PC-9 (cell line): ENCODE data around the gene NDUFA12. TPM values are rescaled to one million over a fixed set of nuclear protein-coding genes. Genes with fewer than 3 reads are reported as not detected.
"Not testable (repeated sequence)": the region's sequence is repeated elsewhere in the genome, so short reads cannot be mapped to it uniquely, and the experiment has no call there.

Experiments used
- BruUV-seq: library from RNA; stranded (reverse); fragments of 400-500 nt; replicated peaks from 2 replicates; lab custom pipeline; 2021; lab: Mats Ljungman, UMichigan
- CTCF ChIA-PET: fragments of 300-600 bp; sonication (Branson Sonifier 250); formaldehyde crosslinking; loops from one replicate; lab custom pipeline; 2022; ENCODE audit warnings: antibody characterized with exemption; lab: Charles Lee
- POLR2A ChIA-PET: fragments of 300-600 bp; sonication (Branson Sonifier 250); formaldehyde crosslinking; loops from one replicate; lab custom pipeline; 2022; ENCODE audit warnings: antibody characterized with exemption; ENCODE audit not compliant: unreplicated experiment; lab: Charles Lee
- DNase-seq, 2 experiments: peaks; one replicate each; pipeline versions ENCODE4 v3.0.0 to v3.0.0-alpha.2; 2015 to 2022; ENCODE audit warnings: mixed read lengths in 1 of 2
- H2AFZ ChIP-seq: fragments of 200-600 bp; sonication (generic); 2 replicates; pipeline ENCODE4 v1.8.1; 2017; ENCODE audit warnings: antibody characterized with exemption
- H3F3A ChIP-seq: fragments of 200-600 bp; sonication (generic); 2 replicates; pipeline ENCODE4 v1.8.1; 2017; ENCODE audit warnings: antibody characterized with exemption, mild to moderate bottlenecking, low read depth; ENCODE audit not compliant: insufficient read depth
- H3K27ac ChIP-seq: fragments of 200-600 bp; sonication (generic); 2 replicates; pipeline ENCODE4 v1.6.1; 2016; ENCODE audit warnings: mixed run types
- H3K27me3 ChIP-seq: fragments of 200-600 bp; sonication (generic); 2 replicates; pipeline ENCODE4 v1.6.1; 2016; ENCODE audit warnings: low read depth, mixed run types; ENCODE audit not compliant: insufficient read depth
- H3K36me3 ChIP-seq: fragments of 200-600 bp; sonication (generic); 2 replicates; pipeline ENCODE4 v1.6.1; 2016; ENCODE audit warnings: low read depth, mixed run types
- H3K4me1 ChIP-seq: fragments of 200-600 bp; sonication (generic); replicated peaks from 2 replicates; pipeline ENCODE4 v1.6.1; 2016; ENCODE audit warnings: mixed run types; ENCODE audit not compliant: insufficient read depth
- H3K4me2 ChIP-seq: fragments of 200-600 bp; sonication (generic); 2 replicates; pipeline ENCODE4 v1.6.1; 2017; ENCODE audit warnings: mixed run types
- H3K4me3 ChIP-seq: fragments of 200-600 bp; sonication (generic); 2 replicates; pipeline ENCODE4 v1.6.1; 2016; ENCODE audit warnings: mixed run types
- H3K79me2 ChIP-seq: fragments of 200-600 bp; sonication (generic); 2 replicates; pipeline ENCODE4 v1.6.1; 2017; ENCODE audit warnings: low read depth, mixed run types
- H3K9me2 ChIP-seq: fragments of 200-600 bp; sonication (generic); 2 replicates; pipeline ENCODE4 v1.8.1; 2017; ENCODE audit warnings: mild to moderate bottlenecking; ENCODE audit not compliant: insufficient read depth
- H3K9me3 ChIP-seq: fragments of 200-600 bp; sonication (generic); 2 replicates; pipeline ENCODE4 v1.8.1; 2016; ENCODE audit warnings: low read depth; ENCODE audit not compliant: insufficient read depth
- H4K20me1 ChIP-seq: fragments of 200-600 bp; sonication (generic); 2 replicates; pipeline ENCODE4 v1.8.1; 2017; ENCODE audit not compliant: insufficient read depth
- CTCF ChIP-seq: fragments of 200-600 bp; sonication (generic); conservative IDR thresholded peaks from 2 replicates; pipeline ENCODE4 v1.6.1; 2017; ENCODE audit warnings: mixed run types, antibody characterized with exemption, mild to moderate bottlenecking, moderate library complexity
- EZH2 ChIP-seq: fragments of 200-600 bp; sonication (generic); IDR thresholded peaks from 2 replicates; pipeline ENCODE4 v1.8.0; 2017; ENCODE audit warnings: antibody characterized with exemption, low read depth
- intact Hi-C: fragments of 100-400 bp; cut with micrococcal nuclease; formaldehyde crosslinking; loops from one replicate; pipeline ENCODE4 v1.10.0; 2022; ENCODE audit not compliant: unreplicated experiment
- total RNA-seq: library from RNA; stranded (reverse); gene quantifications from 2 replicates; pipeline ENCODE4 v1.2.3, GENCODE V29; 2021

Gene NDUFA12
- total RNA-seq, 1 experiment from 2014 or later: 108 TPM

DNA sequence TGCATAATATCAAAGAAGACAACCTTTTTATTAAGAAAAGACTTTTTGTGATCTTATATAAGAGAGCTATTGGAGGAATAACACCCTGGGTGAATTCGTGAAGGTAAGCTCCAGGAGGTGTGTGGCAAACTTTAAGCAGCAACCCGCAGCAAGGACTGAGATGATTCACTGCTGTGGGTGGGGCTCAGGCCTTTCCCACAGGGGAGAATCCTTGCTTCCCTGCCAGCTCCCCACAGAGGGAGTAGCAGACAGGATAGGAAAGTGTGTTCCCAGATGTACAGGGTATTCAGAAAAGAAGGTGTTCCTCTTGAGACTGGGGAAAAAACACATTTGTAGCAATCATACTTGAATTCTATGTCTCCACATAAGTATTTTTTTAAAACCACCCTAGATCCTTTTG lies 9.2 kb downstream of the NDUFA12 start:
- Histone ChIP-seq H2AFZ (no peak overlapping the region), H3K4me1 (peaks cover 14% of the 10 kb centered on the region), H3K27ac (0 out of 2 replicates have a peak overlapping the region, but pooled peaks have one; percentile 8), H3K79me2 (peaks cover 24% of the 10 kb centered on the region), H3K9me3 (no peaks in the 10 kb centered on the region), H3F3A (no peaks in the 10 kb centered on the region; the same call in none of the 2 replicates), H3K9me2 (no peaks in the 10 kb centered on the region), H4K20me1 (peaks cover 7% of the 10 kb centered on the region; the same call in 1 of the 2 replicates), H3K4me2 (0 out of 2 replicates have a peak overlapping the region, but pooled peaks have one; percentile 19), H3K4me3 (no peak overlapping the region), H3K36me3 (peaks cover 6% of the 10 kb centered on the region; the same call in 1 of the 2 replicates), H3K27me3 (no peaks in the 10 kb centered on the region)
- intact Hi-C loops: no loop called here
- ChIA-PET CTCF (no interaction called here), POLR2A (no interaction called here)
- DNase-seq: peak; percentile 35 to 43
- no TSS peak for BruUV-seq
- TF ChIP-seq CTCF (no peak), EZH2 (no peak)

DNA sequence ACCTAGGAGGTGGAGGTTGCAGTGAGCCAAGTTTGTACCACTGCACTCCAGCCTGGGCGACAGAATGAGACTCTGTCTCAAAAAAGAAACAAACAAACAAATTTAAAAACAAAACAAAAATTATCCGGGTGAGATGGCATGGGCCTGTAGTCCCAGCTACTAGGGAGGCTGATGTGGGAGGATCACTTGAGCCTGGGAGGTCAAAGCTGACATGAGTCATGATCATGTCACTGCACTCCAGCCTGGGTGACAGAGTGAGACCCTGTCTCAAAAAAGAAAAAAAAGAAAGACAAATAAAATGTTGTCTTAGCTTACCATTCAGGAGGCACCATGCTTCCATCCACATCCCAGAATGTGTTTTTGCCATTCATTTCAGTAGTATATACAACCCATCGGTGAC lies 9.6 kb downstream of the NDUFA12 start:
- H3K9me3 ChIP-seq, H3K9me2 ChIP-seq, POLR2A ChIA-PET, H3K4me3 ChIP-seq, BruUV-seq, H4K20me1 ChIP-seq, DNase-seq, H3K27ac ChIP-seq, intact Hi-C loops, H3F3A ChIP-seq, H3K27me3 ChIP-seq, CTCF ChIA-PET, H2AFZ ChIP-seq, H3K36me3 ChIP-seq: not testable (repeated sequence)
- H3K4me2 ChIP-seq: 0 out of 2 replicates have a peak overlapping the region, but pooled peaks have one; percentile 19
- H3K4me1 ChIP-seq: peaks cover 14% of the 10 kb centered on the region
- peaks cover 20% of the 10 kb centered on the region for H3K79me2 ChIP-seq

GRCh38 chr12:94990222-94990621 lies 13.3 kb downstream of the NDUFA12 start:
- ChIA-PET CTCF (no interaction called here), POLR2A (no interaction called here)
- Histone ChIP-seq H3K9me2 (no peaks in the 10 kb centered on the region), H3K4me2 (no peak overlapping the region), H3K36me3 (peaks cover 6% of the 10 kb centered on the region; the same call in 1 of the 2 replicates), H3K9me3 (no peaks in the 10 kb centered on the region), H2AFZ (no peak overlapping the region), H3K27ac (no peak overlapping the region), H3K79me2 (no peaks in the 10 kb centered on the region; the same call in 1 of the 2 replicates), H3K27me3 (no peaks in the 10 kb centered on the region), H3K4me3 (no peak overlapping the region), H3K4me1 (peaks cover 14% of the 10 kb centered on the region), H4K20me1 (peaks cover 2% of the 10 kb centered on the region; the same call in 1 of the 2 replicates), H3F3A (no peaks in the 10 kb centered on the region; the same call in 1 of the 2 replicates)
- intact Hi-C loops: no loop called here
- DNase-seq: no peak
- TF ChIP-seq EZH2 (no peak), CTCF (no peak)
- BruUV-seq: no TSS peak

- CTCF ChIA-PET: no interaction called here
- no peaks in the 10 kb centered on the region for H3K79me2 ChIP-seq
- POLR2A ChIA-PET: no interaction called here
- TF ChIP-seq CTCF (no peak), EZH2 (no peak)
- no peaks in the 10 kb centered on the region for H3K27me3 ChIP-seq
- H2AFZ ChIP-seq: no peak overlapping the region
- no peak overlapping the region for H3K4me2 ChIP-seq
- intact Hi-C loops: loop anchor here (10.0 kb wide), 1 partner anchor 444 kb away; no protein-coding TSS in a partner anchor
- H3K36me3 ChIP-seq: peaks cover 6% of the 10 kb centered on the region; the same call in 1 of the 2 replicates
- no peaks in the 10 kb centered on the region for H3K9me2 ChIP-seq
- H3K4me1 ChIP-seq: no peaks in the 10 kb centered on the region
- no peaks in the 10 kb centered on the region; the same call in 1 of the 2 replicates for H3F3A ChIP-seq
- no peak for DNase-seq
- no TSS peak for BruUV-seq
- no peak overlapping the region for H3K4me3 ChIP-seq
- H3K9me3 ChIP-seq: no peaks in the 10 kb centered on the region
- no peak overlapping the region for H3K27ac ChIP-seq
- H4K20me1 ChIP-seq: no peaks in the 10 kb centered on the region
Observed at GRCh38 chr12:94988471-94988870, 15.0 kb downstream of the NDUFA12 start.
